B cell (primary cell): ENCODE measurements around the gene USP37. TPM values are rescaled to one million over a fixed set of nuclear protein-coding genes. Genes with fewer than 3 reads are reported as not detected.

Experiments
- ATAC-seq: fragments of 200-7000 bp; cut with Tn5 transposase; one replicate; pipeline ENCODE4 v1.10.0; 2021; ENCODE audit warnings: low read depth, mild to moderate bottlenecking, moderate number of reproducible peaks, moderate library complexity
- CTCF ChIA-PET: fragments of 350-600 bp; sonication (Branson Sonifier 250); formaldehyde crosslinking; loops from one replicate; lab custom pipeline; 2021; ENCODE audit warnings: antibody characterized with exemption, inconsistent platforms; lab: Charles Lee
- POLR2A ChIA-PET: fragments of 350-600 bp; sonication (Branson Sonifier 250); formaldehyde crosslinking; loops from one replicate; lab custom pipeline; 2021; ENCODE audit warnings: antibody characterized with exemption; lab: Charles Lee
- DNase-seq: peaks from one replicate; pipeline ENCODE4 v3.0.0; 2013
- H2AFZ ChIP-seq: 2 replicates; pipeline ENCODE4 v1.6.1; 2012; ENCODE audit warnings: mild to moderate bottlenecking, low read depth, low read length; ENCODE audit not compliant: insufficient read depth, poor library complexity, severe bottlenecking
- H3K27ac ChIP-seq, 2 donors: 1 replicate in 1 of 2; 2 replicates in 1 of 2; pipeline ENCODE4 v1.5.1; 2012 to 2013; ENCODE audit warnings: low read length in 2 of 2, mild to moderate bottlenecking in 2 of 2, moderate library complexity in 1 of 2
- H3K27me3 ChIP-seq, 4 experiments: fragments of 200-600 bp in 1 of 4; sonication (generic) in 1 of 4; replicated peaks in 1 of 4; 1 replicate in 2 of 4; 2 replicates in 2 of 4; pipeline versions ENCODE4 v1.6.1 to v1.7.0; 2013 to 2016; ENCODE audit warnings: low read length in 3 of 4, mild to moderate bottlenecking in 2 of 4, mixed read lengths in 1 of 4, moderate library complexity in 1 of 4; ENCODE audit not compliant: insufficient read depth in 4 of 4, control insufficient read depth in 3 of 4; ENCODE audit errors: control extremely low read depth in 1 of 4
- H3K36me3 ChIP-seq, 2 experiments: replicated peaks in 1 of 2; 1 replicate in 1 of 2; 2 replicates in 1 of 2; pipeline versions ENCODE4 v1.6.1 to v1.7.1; 2013; ENCODE audit warnings: low read length in 1 of 2; ENCODE audit not compliant: insufficient read depth in 2 of 2, control insufficient read depth in 1 of 2; ENCODE audit errors: control extremely low read depth in 1 of 2, extremely low read depth in 1 of 2
- H3K4me1 ChIP-seq, 2 donors: fragments of 200-600 bp in 1 of 2; sonication (generic) in 1 of 2; 1 replicate in 1 of 2; 2 replicates in 1 of 2; pipeline versions ENCODE4 v1.5.1 to v1.6.1; 2013 to 2017; ENCODE audit warnings: low read length in 2 of 2; ENCODE audit not compliant: control insufficient read depth in 2 of 2, insufficient read depth in 2 of 2
- H3K4me2 ChIP-seq: replicated peaks from 2 replicates; pipeline ENCODE3; 2012; ENCODE audit warnings: mild to moderate bottlenecking, low read depth, low read length; ENCODE audit not compliant: poor library complexity, severe bottlenecking
- H3K4me3 ChIP-seq, 5 experiments: fragments of 200-600 bp in 1 of 5; sonication (generic) in 1 of 5; 1 replicate in 3 of 5; 2 replicates in 2 of 5; pipeline versions ENCODE4 v1.5.1 to v1.7.0; 2011 to 2016; ENCODE audit warnings: low read length in 4 of 5, mild to moderate bottlenecking in 4 of 5, low read depth in 2 of 5, control low read depth in 1 of 5, moderate library complexity in 1 of 5; ENCODE audit not compliant: insufficient read depth in 1 of 5; ENCODE audit errors: control extremely low read depth in 1 of 5, extremely low read depth in 1 of 5
- H3K79me2 ChIP-seq: fragments of 200-600 bp; sonication (generic); one replicate; pipeline ENCODE4 v1.6.0; 2016; ENCODE audit warnings: low read length; ENCODE audit not compliant: control insufficient read depth, insufficient read depth
- H3K9ac ChIP-seq: fragments of 200-600 bp; sonication (generic); 2 replicates; pipeline ENCODE4 v1.6.1; 2017; ENCODE audit warnings: mild to moderate bottlenecking, low read length, moderate library complexity
- H3K9me3 ChIP-seq, 3 donors: one replicate each; pipeline versions ENCODE4 v1.6.1 to v1.7.1; 2013; ENCODE audit warnings: low read length in 2 of 3; ENCODE audit not compliant: control insufficient read depth in 2 of 3, insufficient read depth in 1 of 3; ENCODE audit errors: control extremely low read depth in 1 of 3
- H4K20me1 ChIP-seq: 2 replicates; pipeline ENCODE4 v1.6.0; 2012; ENCODE audit warnings: mild to moderate bottlenecking, low read length; ENCODE audit not compliant: insufficient read depth, control insufficient read depth, poor library complexity, severe bottlenecking
- H3K27ac Mint-ChIP-seq: one replicate; pipeline ENCODE4 v1.8.0; 2021; ENCODE audit warnings: mixed read lengths
- H3K27me3 Mint-ChIP-seq: one replicate; pipeline ENCODE4 v1.8.0; 2021; ENCODE audit warnings: mixed read lengths
- H3K4me1 Mint-ChIP-seq: one replicate; pipeline ENCODE4 v1.8.0; 2021; ENCODE audit warnings: mixed read lengths
- H3K4me3 Mint-ChIP-seq: one replicate; pipeline ENCODE4 v1.8.0; 2021; ENCODE audit warnings: mixed read lengths
- H3K9me3 Mint-ChIP-seq: one replicate; pipeline ENCODE4 v1.8.0; 2022; ENCODE audit warnings: mixed read lengths; ENCODE audit not compliant: insufficient read depth
- EZH2 ChIP-seq: IDR thresholded peaks from 2 replicates; pipeline ENCODE4 v1.6.1; 2012; ENCODE audit warnings: borderline replicate concordance, low read depth, mild to moderate bottlenecking, moderate library complexity, low read length; ENCODE audit not compliant: insufficient read depth, poor library complexity, severe bottlenecking
- WGBS: methylation state at CpG from one replicate; pipeline ENCODE4 v1.1.5; 2013; ENCODE audit warnings: missing lambda C conversion rate; ENCODE audit not compliant: insufficient coverage; 5-methylcytosine and 5-hydroxymethylcytosine counted together
- intact Hi-C: fragments of 100-400 bp; cut with micrococcal nuclease; formaldehyde crosslinking; loops from one replicate; pipeline ENCODE4 v1.10.0; 2022
- polyA plus RNA-seq: library from polyadenylated mRNA; depleted of rRNA; stranded (reverse); fragments of >200 nt; gene quantifications from 2 replicates; pipeline ENCODE4 v1.2.3, GENCODE V29; 2012
- total RNA-seq, 2 donors: library from RNA; stranded (reverse); fragments of 120-200 nt in 1 of 2; gene quantifications; 1 replicate in 1 of 2; 2 replicates in 1 of 2; pipeline versions ENCODE4 v1.2.3 to v1.2.4, GENCODE V29; 2013 to 2022
- TF ChIP-seq, protein P1 (sequence below): fragments of 200-600 bp; IDR thresholded peaks from one replicate; pipeline ENCODE4 v1.8.0; 2022; ENCODE audit warnings: antibody characterized with exemption, mild to moderate bottlenecking

The USP37 gene
- total and polyA plus RNA-seq, 2 donors (not counting 1 experiment from before 2014, with no cell fraction given) = 3.1 to 29.0 TPM

DNA sequence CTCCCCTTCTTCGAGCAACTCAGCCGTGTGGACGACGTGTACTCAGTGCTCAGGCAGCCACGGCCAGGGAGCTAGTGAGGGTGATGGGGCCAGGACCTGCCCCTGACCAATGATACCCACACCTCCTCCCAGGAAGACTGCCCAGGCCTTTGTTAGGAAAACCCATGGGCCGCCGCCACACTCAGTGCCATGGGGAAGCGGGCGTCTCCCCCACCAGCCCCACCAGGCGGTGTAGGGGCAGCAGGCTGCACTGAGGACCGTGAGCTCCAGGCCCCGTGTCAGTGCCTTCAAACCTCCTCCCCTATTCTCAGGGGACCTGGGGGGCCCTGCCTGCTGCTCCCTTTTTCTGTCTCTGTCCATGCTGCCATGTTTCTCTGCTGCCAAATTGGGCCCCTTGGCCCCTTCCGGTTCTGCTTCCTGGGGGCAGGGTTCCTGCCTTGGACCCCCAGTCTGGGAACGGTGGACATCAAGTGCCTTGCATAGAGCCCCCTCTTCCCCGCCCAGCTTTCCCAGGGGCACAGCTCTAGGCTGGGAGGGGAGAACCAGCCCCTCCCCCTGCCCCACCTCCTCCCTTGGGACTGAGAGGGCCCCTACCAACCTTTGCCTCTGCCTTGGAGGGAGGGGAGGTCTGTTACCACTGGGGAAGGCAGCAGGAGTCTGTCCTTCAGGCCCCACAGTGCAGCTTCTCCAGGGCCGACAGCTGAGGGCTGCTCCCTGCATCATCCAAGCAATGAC, 163.6 kb downstream of the USP37 start:
- 60% methylated on average over 9 of the region's 16 CpGs for WGBS
- Mint-ChIP-seq H3K9me3 (no peaks in the 10 kb centered on the region), H3K4me1 (peaks cover 53% of the 10 kb centered on the region), H3K27ac (peak overlapping the region; percentile 64), H3K4me3 (no peak overlapping the region), H3K27me3 (no peaks in the 10 kb centered on the region)
- Histone ChIP-seq H3K4me2 (no peak overlapping the region), H3K4me1 (peaks cover 34 to 54% of the 10 kb centered on the region in 2 donors), H3K27me3 (no peaks in the 10 kb centered on the region), H4K20me1 (peaks cover 39% of the 10 kb centered on the region), H3K36me3 (peaks cover 2 to 33% of the 10 kb centered on the region in 2 experiments), H3K27ac (peak overlapping the region in 1 of 2 donors; percentile 78), H2AFZ (no peak overlapping the region), H3K79me2 (peaks cover 20% of the 10 kb centered on the region), H3K9me3 (no peaks in the 10 kb centered on the region), H3K4me3 (no peak overlapping the region), H3K9ac (no peak overlapping the region)
- ChIA-PET POLR2A (interaction anchor here (0.6 to 1.2 kb wide), 4 partner anchors 9 to 131 kb away, joined by 3 to 8 read pairs (median 4); no protein-coding TSS in a partner anchor), CTCF (interaction anchor here (0.5 to 2.1 kb wide), 3 partner anchors 7 to 81 kb away, joined by 4 to 9 read pairs (median 4); no protein-coding TSS in a partner anchor)
- intact Hi-C loops = no loop called here
- TF ChIP-seq, protein P1, sequence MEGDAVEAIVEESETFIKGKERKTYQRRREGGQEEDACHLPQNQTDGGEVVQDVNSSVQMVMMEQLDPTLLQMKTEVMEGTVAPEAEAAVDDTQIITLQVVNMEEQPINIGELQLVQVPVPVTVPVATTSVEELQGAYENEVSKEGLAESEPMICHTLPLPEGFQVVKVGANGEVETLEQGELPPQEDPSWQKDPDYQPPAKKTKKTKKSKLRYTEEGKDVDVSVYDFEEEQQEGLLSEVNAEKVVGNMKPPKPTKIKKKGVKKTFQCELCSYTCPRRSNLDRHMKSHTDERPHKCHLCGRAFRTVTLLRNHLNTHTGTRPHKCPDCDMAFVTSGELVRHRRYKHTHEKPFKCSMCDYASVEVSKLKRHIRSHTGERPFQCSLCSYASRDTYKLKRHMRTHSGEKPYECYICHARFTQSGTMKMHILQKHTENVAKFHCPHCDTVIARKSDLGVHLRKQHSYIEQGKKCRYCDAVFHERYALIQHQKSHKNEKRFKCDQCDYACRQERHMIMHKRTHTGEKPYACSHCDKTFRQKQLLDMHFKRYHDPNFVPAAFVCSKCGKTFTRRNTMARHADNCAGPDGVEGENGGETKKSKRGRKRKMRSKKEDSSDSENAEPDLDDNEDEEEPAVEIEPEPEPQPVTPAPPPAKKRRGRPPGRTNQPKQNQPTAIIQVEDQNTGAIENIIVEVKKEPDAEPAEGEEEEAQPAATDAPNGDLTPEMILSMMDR = no peak
- TF ChIP-seq EZH2 = no peak
- peak; percentile 39 for DNase-seq
- ATAC-seq = no peak

GRCh38 chr2:218403810-218404209, 164.3 kb downstream of the USP37 start:
- ATAC-seq (no peak), DNase-seq (no peak)
- H2AFZ ChIP-seq = no peak overlapping the region
- POLR2A ChIA-PET = interaction anchor here (0.7 kb wide), 1 partner anchor 8 kb away, joined by 4 read pairs; no protein-coding TSS in a partner anchor
- no peaks in the 10 kb centered on the region for H3K9me3 ChIP-seq
- no peak overlapping the region for H3K4me2 ChIP-seq
- Mint-ChIP-seq H3K4me3 (peak overlapping the region; percentile 39), H3K27me3 (no peaks in the 10 kb centered on the region), H3K9me3 (no peaks in the 10 kb centered on the region), H3K4me1 (peaks cover 58% of the 10 kb centered on the region), H3K27ac (no peak overlapping the region)
- H3K9ac ChIP-seq = no peak overlapping the region
- H3K27me3 ChIP-seq = no peaks in the 10 kb centered on the region
- no peak for TF ChIP-seq EZH2
- TF ChIP-seq, protein P1 = no peak
- H3K79me2 ChIP-seq = peaks cover 20% of the 10 kb centered on the region
- no peak overlapping the region for H3K4me3 ChIP-seq
- peaks cover 39% of the 10 kb centered on the region for H4K20me1 ChIP-seq
- no peak overlapping the region for H3K27ac ChIP-seq
- H3K4me1 ChIP-seq = peaks cover 39 to 60% of the 10 kb centered on the region in 2 donors
- peaks cover 2 to 33% of the 10 kb centered on the region in 2 experiments for H3K36me3 ChIP-seq
- 61% methylated on average over 4 of the region's 7 CpGs for WGBS
- CTCF ChIA-PET = interaction anchor here (2.1 kb wide), 1 partner anchor 8 kb away, joined by 9 read pairs; no protein-coding TSS in a partner anchor
- intact Hi-C loops = no loop called here
